Measurements from ENCODE around the gene ACYP1. TPM values are rescaled to one million over a fixed set of nuclear protein-coding genes. Genes with fewer than 3 reads are reported as not detected.

The ACYP1 gene
- total RNA-seq, 1 donor from 2014 or later, result 4.2 TPM

DNA sequence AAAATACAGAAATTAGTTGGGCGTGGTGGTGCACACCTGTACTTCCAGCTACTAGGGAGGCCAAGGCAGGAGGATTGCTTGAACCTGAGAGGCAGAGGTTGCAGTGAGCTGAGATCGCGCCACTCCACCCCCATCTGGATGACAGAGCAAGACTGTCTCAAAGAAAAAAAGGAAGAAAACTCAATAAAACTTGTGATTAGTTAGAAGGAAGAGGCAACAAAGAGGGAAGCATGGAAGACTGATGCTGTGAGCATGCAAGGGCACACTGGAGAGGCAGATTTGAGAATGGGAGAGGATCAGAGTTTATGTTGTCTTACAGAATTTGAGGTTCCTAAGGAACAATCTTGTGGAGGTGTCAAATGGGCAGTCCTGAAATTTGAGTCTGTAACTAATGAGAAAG lies 2.9 kb upstream of the ACYP1 start:
- Mint-ChIP-seq H3K4me3 (ENCODE audit: unreplicated experiment) (no peak overlapping the region), H3K4me1 (ENCODE audit: low read depth) (peaks cover 19% of the 10 kb centered on the region), H3K9me3 (ENCODE audit: low read depth) (no peaks in the 10 kb centered on the region), H3K27me3 (ENCODE audit: low read depth) (no peaks in the 10 kb centered on the region), H3K36me3 (ENCODE audit: low read depth) (no peaks in the 10 kb centered on the region), H3K27ac (ENCODE audit: unreplicated experiment) (no peak overlapping the region)
- TF ChIP-seq, protein P1, sequence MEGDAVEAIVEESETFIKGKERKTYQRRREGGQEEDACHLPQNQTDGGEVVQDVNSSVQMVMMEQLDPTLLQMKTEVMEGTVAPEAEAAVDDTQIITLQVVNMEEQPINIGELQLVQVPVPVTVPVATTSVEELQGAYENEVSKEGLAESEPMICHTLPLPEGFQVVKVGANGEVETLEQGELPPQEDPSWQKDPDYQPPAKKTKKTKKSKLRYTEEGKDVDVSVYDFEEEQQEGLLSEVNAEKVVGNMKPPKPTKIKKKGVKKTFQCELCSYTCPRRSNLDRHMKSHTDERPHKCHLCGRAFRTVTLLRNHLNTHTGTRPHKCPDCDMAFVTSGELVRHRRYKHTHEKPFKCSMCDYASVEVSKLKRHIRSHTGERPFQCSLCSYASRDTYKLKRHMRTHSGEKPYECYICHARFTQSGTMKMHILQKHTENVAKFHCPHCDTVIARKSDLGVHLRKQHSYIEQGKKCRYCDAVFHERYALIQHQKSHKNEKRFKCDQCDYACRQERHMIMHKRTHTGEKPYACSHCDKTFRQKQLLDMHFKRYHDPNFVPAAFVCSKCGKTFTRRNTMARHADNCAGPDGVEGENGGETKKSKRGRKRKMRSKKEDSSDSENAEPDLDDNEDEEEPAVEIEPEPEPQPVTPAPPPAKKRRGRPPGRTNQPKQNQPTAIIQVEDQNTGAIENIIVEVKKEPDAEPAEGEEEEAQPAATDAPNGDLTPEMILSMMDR (IDR thresholded peaks at IDR 0.05), result no peak
- DNase-seq (ENCODE audit: low spot score), result no peak

DNA sequence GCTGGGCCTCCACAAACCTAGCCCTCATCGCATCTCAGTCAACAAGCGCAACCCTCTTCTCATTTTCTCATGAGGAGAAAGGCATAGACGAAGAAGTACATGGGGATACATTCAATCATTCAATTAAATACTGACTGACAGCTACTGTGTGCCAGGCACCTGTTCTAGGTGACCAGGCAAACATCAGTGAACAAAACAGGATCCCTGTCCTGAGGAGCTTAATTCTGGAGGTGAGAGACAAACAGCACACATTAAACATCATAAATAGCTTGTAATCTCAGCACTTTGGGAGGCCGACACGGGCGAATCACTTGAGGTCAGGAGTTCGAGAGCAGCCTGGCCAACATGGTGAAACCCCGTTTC lies 362 bp upstream of the ACYP1 start:
- Mint-ChIP-seq H3K4me3 (ENCODE audit: unreplicated experiment) (peak overlapping the region; percentile 100), H3K27me3 (ENCODE audit: low read depth) (no peaks in the 10 kb centered on the region), H3K36me3 (ENCODE audit: low read depth) (peaks cover 4% of the 10 kb centered on the region), H3K27ac (ENCODE audit: unreplicated experiment) (peak overlapping the region; percentile 84), H3K4me1 (ENCODE audit: low read depth) (peaks cover 23% of the 10 kb centered on the region), H3K9me3 (ENCODE audit: low read depth) (peaks cover 2% of the 10 kb centered on the region)
- DNase-seq (ENCODE audit: low spot score), result no peak
- TF ChIP-seq, protein P1 (IDR thresholded peaks at IDR 0.05), result no peak

DNA sequence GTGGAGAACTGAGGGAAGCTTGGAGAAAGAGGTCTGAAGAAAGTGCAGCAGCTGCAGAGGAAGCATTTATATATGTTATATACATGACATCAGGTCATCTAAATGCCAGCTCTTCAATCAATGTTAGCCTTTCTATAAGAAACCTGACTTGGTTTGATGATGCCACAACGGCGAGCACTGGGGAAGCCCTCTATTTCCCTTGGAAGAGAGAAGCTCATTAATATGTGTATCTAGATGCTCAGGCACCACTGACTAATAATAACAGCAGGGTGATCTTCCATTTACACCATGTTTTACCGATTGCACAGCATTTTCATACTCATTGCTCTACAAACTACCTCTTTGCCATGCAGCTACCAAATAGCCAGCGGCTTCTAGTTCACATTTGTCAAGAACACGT lies 811 bp downstream of the ACYP1 start:
- Mint-ChIP-seq H3K4me1 (ENCODE audit: low read depth) (peaks cover 23% of the 10 kb centered on the region), H3K4me3 (ENCODE audit: unreplicated experiment) (peak overlapping the region; percentile 100), H3K27me3 (ENCODE audit: low read depth) (no peaks in the 10 kb centered on the region), H3K27ac (ENCODE audit: unreplicated experiment) (no peak overlapping the region), H3K36me3 (ENCODE audit: low read depth) (peaks cover 4% of the 10 kb centered on the region), H3K9me3 (ENCODE audit: low read depth) (peaks cover 2% of the 10 kb centered on the region)
- TF ChIP-seq, protein P1 (IDR thresholded peaks at IDR 0.05), result no peak
- DNase-seq (ENCODE audit: low spot score), result no peak

DNA sequence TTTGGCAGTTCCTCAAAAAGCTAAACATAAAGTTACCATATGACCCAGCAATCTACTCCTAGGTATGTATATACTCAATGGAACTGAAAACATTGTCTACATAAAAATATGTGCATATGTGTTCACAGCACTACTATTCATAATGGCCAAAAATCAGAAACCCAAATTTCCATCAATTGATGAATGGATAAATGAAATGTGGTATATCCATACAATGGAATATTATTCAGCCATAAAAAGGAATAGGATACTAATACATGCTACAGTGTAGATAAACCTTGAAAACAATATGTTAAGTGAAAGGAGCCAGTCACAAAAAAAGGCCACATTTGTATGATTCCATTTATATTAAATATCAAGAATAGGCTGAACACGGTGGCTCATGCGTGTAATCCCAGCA lies 3.4 kb downstream of the ACYP1 start:
- no peak for DNase-seq (ENCODE audit: low spot score)
- Mint-ChIP-seq H3K9me3 (ENCODE audit: low read depth) (peaks cover 2% of the 10 kb centered on the region), H3K4me1 (ENCODE audit: low read depth) (peaks cover 23% of the 10 kb centered on the region), H3K4me3 (ENCODE audit: unreplicated experiment) (no peak overlapping the region), H3K27me3 (ENCODE audit: low read depth) (no peaks in the 10 kb centered on the region), H3K27ac (ENCODE audit: unreplicated experiment) (no peak overlapping the region), H3K36me3 (ENCODE audit: low read depth) (peaks cover 6% of the 10 kb centered on the region)
- TF ChIP-seq, protein P1 (IDR thresholded peaks at IDR 0.05), result no peak

DNA sequence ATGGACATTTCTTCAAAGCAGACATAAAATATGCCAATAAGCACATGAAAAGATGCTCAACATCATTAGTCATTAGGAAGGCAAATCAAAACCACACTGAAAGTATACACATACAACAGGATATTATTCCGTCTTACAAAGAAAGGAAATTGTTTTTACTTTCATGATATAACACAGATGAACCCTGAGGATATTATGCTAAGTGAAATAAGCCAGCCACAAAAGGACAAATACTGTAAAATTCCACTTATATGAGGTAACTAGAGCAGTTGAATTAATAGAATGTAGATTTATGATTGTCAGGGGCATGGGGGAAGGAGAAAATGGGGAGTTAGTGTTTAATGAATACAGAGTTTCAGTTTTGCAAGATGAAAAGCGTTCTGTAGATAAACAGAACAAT lies 4.2 kb downstream of the ACYP1 start:
- no peak overlapping the region for H3K4me3 Mint-ChIP-seq (ENCODE audit: unreplicated experiment)
- peaks cover 6% of the 10 kb centered on the region for H3K36me3 Mint-ChIP-seq (ENCODE audit: low read depth)
- H3K27ac Mint-ChIP-seq (ENCODE audit: unreplicated experiment), result peak overlapping the region; percentile 42
- no peak for DNase-seq (ENCODE audit: low spot score)
- TF ChIP-seq, protein P1 (IDR thresholded peaks at IDR 0.05), result no peak
- H3K4me1 Mint-ChIP-seq (ENCODE audit: low read depth), result peaks cover 23% of the 10 kb centered on the region
- peaks cover 2% of the 10 kb centered on the region for H3K9me3 Mint-ChIP-seq (ENCODE audit: low read depth)
- H3K27me3 Mint-ChIP-seq (ENCODE audit: low read depth), result no peaks in the 10 kb centered on the region

All from chondrocyte (in vitro differentiated cells).